DOHH2 (cell line): ENCODE data around the gene EFL1.

Experiments
- H3F3A ChIP-seq: fragments of 200-600 bp; sonication (generic), shearing (Covaris generic); 2 replicates; pipeline ENCODE4 v1.6.0; 2016; ENCODE audit warnings: antibody characterized with exemption, mild to moderate bottlenecking; ENCODE audit not compliant: control insufficient read depth, insufficient read depth
- H3K27ac ChIP-seq: fragments of 200-600 bp; sonication (generic); 2 replicates; pipeline ENCODE4 v1.5.1; 2014; ENCODE audit warnings: low read depth, mild to moderate bottlenecking, low read length, moderate library complexity
- H3K27me3 ChIP-seq: fragments of 200-600 bp; sonication (generic); 2 replicates; pipeline ENCODE4 v1.6.1; 2014; ENCODE audit warnings: mild to moderate bottlenecking, low read length, mixed read lengths; ENCODE audit not compliant: control insufficient read depth
- H3K36me3 ChIP-seq: fragments of 200-600 bp; sonication (generic); 2 replicates; pipeline ENCODE4 v1.6.1; 2014; ENCODE audit warnings: mild to moderate bottlenecking, low read length, moderate library complexity, mixed read lengths; ENCODE audit not compliant: control insufficient read depth
- H3K4me1 ChIP-seq: fragments of 200-600 bp; sonication (generic); 2 replicates; pipeline ENCODE4 v1.6.1; 2014; ENCODE audit warnings: mild to moderate bottlenecking, low read length, mixed read lengths; ENCODE audit not compliant: control insufficient read depth
- H3K4me2 ChIP-seq: fragments of 200-600 bp; sonication (generic); 2 replicates; pipeline ENCODE4 v1.6.0; 2014; ENCODE audit warnings: mild to moderate bottlenecking, low read length, moderate library complexity
- H3K4me3 ChIP-seq: fragments of 200-600 bp; sonication (generic); 2 replicates; pipeline ENCODE4 v1.5.1; 2014; ENCODE audit warnings: mild to moderate bottlenecking, low read length, mixed read lengths
- H3K79me2 ChIP-seq: fragments of 200-600 bp; sonication (generic); 2 replicates; pipeline ENCODE4 v1.6.1; 2014; ENCODE audit warnings: mild to moderate bottlenecking, low read length, mixed read lengths; ENCODE audit not compliant: control insufficient read depth
- H3K9me2 ChIP-seq: fragments of 200-600 bp; sonication (generic); replicated peaks from 2 replicates; pipeline ENCODE4 v1.6.1; 2014; ENCODE audit warnings: mild to moderate bottlenecking, low read length, mixed read lengths; ENCODE audit not compliant: control insufficient read depth
- H3K9me3 ChIP-seq: fragments of 200-600 bp; sonication (generic); 2 replicates; pipeline ENCODE4 v1.6.1; 2014; ENCODE audit warnings: antibody characterized with exemption, low read length, mixed read lengths; ENCODE audit not compliant: control insufficient read depth, insufficient read depth
- H4K20me1 ChIP-seq: fragments of 200-600 bp; sonication (generic); 2 replicates; pipeline ENCODE4 v1.6.0; 2014; ENCODE audit warnings: low read depth, mild to moderate bottlenecking, antibody characterized with exemption, low read length, moderate library complexity; ENCODE audit not compliant: control insufficient read depth, insufficient read depth
- EZH2phosphoT487 ChIP-seq: fragments of 200-600 bp; sonication (generic); IDR thresholded peaks from 2 replicates; pipeline ENCODE4 v1.6.1; 2017; ENCODE audit warnings: borderline replicate concordance, mild to moderate bottlenecking, antibody characterized with exemption, low read length, moderate library complexity, mixed read lengths
- TF ChIP-seq, protein P1 (sequence below): fragments of 200-600 bp; sonication (generic); IDR thresholded peaks from one replicate; pipeline ENCODE4 v1.5.1; 2014; ENCODE audit warnings: antibody characterized with exemption, mild to moderate bottlenecking, low read depth, low read length; ENCODE audit not compliant: poor library complexity, severe bottlenecking

EFL1 gene

DNA sequence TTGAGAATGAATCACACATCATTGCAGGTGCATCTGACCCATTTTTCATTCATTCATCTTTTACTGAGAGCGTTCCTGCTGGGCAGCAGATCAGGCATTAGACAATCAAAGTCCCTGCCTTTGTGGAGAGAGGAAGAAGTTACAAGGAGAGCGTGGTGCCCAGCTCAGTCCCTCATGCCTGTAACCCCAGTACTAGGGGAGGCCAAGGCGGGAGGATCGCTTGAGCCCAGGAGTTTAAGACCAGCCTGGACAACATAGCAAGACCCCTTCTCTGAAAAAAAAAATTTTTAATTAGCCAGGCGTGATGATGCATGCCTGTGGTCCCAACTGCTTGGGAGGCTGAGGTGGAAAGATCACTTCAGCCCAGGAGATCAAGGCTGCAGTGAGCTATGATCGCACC lies 181.8 kb downstream of the EFL1 start:
- no peaks in the 10 kb centered on the region for H3K4me1 ChIP-seq
- no peaks in the 10 kb centered on the region for H3K9me3 ChIP-seq
- H3K9me2 ChIP-seq = no peaks in the 10 kb centered on the region
- no peaks in the 10 kb centered on the region for H4K20me1 ChIP-seq
- no peaks in the 10 kb centered on the region for H3K36me3 ChIP-seq
- no peak overlapping the region for H3K4me2 ChIP-seq
- no peaks in the 10 kb centered on the region for H3F3A ChIP-seq
- TF ChIP-seq, protein P1, sequence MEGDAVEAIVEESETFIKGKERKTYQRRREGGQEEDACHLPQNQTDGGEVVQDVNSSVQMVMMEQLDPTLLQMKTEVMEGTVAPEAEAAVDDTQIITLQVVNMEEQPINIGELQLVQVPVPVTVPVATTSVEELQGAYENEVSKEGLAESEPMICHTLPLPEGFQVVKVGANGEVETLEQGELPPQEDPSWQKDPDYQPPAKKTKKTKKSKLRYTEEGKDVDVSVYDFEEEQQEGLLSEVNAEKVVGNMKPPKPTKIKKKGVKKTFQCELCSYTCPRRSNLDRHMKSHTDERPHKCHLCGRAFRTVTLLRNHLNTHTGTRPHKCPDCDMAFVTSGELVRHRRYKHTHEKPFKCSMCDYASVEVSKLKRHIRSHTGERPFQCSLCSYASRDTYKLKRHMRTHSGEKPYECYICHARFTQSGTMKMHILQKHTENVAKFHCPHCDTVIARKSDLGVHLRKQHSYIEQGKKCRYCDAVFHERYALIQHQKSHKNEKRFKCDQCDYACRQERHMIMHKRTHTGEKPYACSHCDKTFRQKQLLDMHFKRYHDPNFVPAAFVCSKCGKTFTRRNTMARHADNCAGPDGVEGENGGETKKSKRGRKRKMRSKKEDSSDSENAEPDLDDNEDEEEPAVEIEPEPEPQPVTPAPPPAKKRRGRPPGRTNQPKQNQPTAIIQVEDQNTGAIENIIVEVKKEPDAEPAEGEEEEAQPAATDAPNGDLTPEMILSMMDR = no peak
- TF ChIP-seq EZH2phosphoT487 = no peak
- H3K79me2 ChIP-seq = no peaks in the 10 kb centered on the region
- H3K4me3 ChIP-seq = no peak overlapping the region
- no peak overlapping the region for H3K27ac ChIP-seq
- H3K27me3 ChIP-seq = peaks cover 9% of the 10 kb centered on the region; the same call in 1 of the 2 replicates
